ENCODE measurements around the gene ARID3A.

The ARID3A gene

GRCh38 chr19:973726-974563 lies 48.1 kb downstream of the ARID3A start:
- DNase-seq (ENCODE audit: extremely low read depth, low read depth): no peak
- no peak for TF ChIP-seq CTCF (IDR thresholded peaks at IDR 0.05; ENCODE audit: low read depth, low read length)

GRCh38 chr19:974564-975257 lies 48.9 kb downstream of the ARID3A start:
- TF ChIP-seq CTCF (IDR thresholded peaks at IDR 0.05; ENCODE audit: low read depth, low read length): no peak
- DNase-seq (ENCODE audit: extremely low read depth, low read depth): no peak

- DNase-seq (ENCODE audit: extremely low read depth, low read depth): no peak
- TF ChIP-seq CTCF (IDR thresholded peaks at IDR 0.05; ENCODE audit: low read depth, low read length): no peak
These were observed 50.6 kb downstream of the ARID3A start for GRCh38 chr19:976476-976875.

DNA sequence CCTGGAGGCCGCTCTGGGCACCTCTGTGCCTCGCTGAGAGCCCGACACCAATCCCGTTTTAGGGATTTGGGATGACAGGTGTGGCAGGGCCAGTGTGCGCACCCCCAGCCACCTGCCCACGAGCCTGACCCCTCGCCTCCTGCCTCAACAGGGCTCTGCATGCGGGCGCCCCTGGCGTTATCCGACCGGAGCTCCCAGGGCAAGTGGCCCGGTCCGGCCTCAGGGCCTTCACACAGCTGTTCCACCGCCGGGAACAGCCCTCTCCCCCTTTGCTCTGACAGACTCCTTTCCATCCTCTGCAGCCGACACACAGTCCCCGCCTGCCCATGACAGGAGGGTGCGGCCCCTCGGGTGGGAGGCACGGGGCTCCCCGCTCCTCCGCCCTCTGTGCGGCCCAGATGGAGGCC lies 51.2 kb downstream of the ARID3A start:
- TF ChIP-seq CTCF (IDR thresholded peaks at IDR 0.05; ENCODE audit: low read depth, low read length): no peak
- DNase-seq (ENCODE audit: extremely low read depth, low read depth): no peak

DNA sequence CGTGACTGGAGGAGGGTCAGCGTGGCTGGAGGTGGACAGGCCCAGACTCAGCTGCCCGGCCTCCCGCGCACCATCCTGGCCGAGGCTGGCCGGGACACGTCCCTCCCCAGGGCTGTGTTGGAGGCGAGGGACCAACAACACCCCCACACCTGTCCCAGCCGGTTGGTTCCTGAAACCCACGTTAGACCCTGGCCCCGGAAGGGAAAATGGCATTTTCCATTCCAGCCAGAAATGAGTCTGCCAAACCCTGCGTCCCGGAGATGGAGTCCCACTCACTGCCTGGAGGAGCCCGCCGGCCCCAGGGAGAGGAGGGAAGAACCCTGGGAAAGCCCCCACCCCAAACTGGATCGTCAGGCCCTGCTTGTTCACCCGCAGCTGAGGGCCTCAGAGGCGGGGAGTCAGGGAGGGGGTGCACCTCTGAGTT lies 53.5 kb downstream of the ARID3A start:
- no peak for TF ChIP-seq CTCF (IDR thresholded peaks at IDR 0.05; ENCODE audit: low read depth, low read length)
- DNase-seq (ENCODE audit: extremely low read depth, low read depth): no peak

GRCh38 chr19:980133-980998 lies 54.5 kb downstream of the ARID3A start:
- DNase-seq (ENCODE audit: extremely low read depth, low read depth): no peak
- TF ChIP-seq CTCF (IDR thresholded peaks at IDR 0.05; ENCODE audit: low read depth, low read length): no peak
